NB4 (cell line): ENCODE data around the gene ADAMTSL2.

Source experiments
- DNase-seq: peaks from one replicate; pipeline ENCODE4 v3.0.0; 2010; ENCODE audit warnings: low read depth
- H3K4me3 ChIP-seq: one replicate; pipeline ENCODE4 v1.5.1; 2011; ENCODE audit warnings: mild to moderate bottlenecking, low read depth, low read length, moderate library complexity
- MYC ChIP-seq: IDR thresholded peaks from 2 replicates; pipeline ENCODE4 v1.6.1; 2011; ENCODE audit warnings: low read depth, low read length
- POLR2A ChIP-seq: IDR thresholded peaks from 2 replicates; pipeline ENCODE4 v1.6.1; 2011; ENCODE audit warnings: mild to moderate bottlenecking; ENCODE audit not compliant: insufficient read length; ENCODE audit errors: extremely low read depth
- TF ChIP-seq, protein P1 (sequence below): IDR thresholded peaks from 2 replicates; pipeline ENCODE4 v1.6.1; 2011; ENCODE audit warnings: low read depth, low read length
- TF ChIP-seq, protein P2 (sequence below): IDR thresholded peaks from one replicate; pipeline ENCODE4 v1.5.1; 2012; ENCODE audit warnings: low read depth, low read length

Gene ADAMTSL2

DNA sequence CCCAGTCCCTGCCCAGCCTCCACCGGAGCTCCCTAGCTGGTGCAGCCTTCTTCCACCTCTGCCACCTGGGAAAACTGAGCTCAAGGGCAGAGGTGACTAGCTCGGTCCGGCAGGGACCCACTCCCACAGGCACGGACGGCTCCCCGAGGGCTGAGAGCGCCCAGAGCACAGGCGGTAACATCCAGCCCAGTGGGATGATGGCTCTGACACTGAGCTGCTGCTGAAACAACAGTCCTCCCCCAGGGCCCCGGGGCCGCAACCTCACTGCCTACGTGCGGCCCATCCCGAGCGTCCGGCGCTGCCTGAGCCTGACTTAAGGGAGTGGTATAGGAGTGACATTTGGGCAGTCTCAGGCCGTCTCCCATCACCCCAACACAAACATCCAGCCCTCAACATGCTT, 70.9 kb downstream of the ADAMTSL2 start:
- DNase-seq = no peak
- no peak overlapping the region for H3K4me3 ChIP-seq
- TF ChIP-seq MYC (no peak), POLR2A (no peak)
- TF ChIP-seq, protein P1, sequence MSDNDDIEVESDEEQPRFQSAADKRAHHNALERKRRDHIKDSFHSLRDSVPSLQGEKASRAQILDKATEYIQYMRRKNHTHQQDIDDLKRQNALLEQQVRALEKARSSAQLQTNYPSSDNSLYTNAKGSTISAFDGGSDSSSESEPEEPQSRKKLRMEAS = no peak
- TF ChIP-seq, protein P2, sequence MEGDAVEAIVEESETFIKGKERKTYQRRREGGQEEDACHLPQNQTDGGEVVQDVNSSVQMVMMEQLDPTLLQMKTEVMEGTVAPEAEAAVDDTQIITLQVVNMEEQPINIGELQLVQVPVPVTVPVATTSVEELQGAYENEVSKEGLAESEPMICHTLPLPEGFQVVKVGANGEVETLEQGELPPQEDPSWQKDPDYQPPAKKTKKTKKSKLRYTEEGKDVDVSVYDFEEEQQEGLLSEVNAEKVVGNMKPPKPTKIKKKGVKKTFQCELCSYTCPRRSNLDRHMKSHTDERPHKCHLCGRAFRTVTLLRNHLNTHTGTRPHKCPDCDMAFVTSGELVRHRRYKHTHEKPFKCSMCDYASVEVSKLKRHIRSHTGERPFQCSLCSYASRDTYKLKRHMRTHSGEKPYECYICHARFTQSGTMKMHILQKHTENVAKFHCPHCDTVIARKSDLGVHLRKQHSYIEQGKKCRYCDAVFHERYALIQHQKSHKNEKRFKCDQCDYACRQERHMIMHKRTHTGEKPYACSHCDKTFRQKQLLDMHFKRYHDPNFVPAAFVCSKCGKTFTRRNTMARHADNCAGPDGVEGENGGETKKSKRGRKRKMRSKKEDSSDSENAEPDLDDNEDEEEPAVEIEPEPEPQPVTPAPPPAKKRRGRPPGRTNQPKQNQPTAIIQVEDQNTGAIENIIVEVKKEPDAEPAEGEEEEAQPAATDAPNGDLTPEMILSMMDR = no peak

DNA sequence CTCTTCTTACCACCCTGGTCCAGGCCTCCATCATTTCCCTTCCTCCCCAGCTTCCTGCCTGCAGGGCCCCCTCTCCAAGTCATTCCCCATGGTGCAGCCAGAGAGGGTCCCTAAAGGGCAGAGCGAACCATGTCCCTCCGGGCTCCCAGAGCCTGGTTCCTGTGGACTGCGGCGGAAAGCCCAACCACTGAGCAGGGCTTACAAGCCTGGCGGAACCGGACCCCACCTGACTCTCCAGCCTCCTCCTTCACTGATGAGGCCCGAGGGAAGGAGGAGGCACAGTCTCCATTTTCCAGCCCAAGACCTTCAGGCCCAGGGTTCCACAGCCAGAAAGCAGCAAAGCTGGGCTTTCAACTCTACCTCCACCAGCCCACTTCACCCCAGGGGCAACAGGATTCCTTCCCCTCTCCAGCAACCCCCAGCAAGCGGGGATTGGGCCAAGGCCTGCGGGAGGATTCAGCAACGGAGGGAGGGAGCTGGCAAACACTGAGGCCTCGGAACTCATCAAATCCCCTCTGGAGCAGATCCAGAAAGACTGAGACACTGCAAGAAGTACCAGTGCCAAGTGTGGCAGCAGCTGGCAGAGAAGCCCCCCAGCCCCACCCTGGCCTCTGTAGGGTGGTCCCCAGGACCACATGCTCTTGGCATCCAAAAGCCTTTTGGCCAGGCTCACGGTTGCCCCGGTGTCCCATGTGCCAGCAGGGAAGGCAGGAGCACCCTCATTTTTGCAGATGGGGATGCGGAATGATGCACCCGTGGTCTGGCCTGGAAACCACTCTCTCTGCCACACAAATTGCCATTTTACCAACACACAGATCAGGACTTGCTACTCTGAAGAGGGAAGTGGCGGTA, 71.6 kb downstream of the ADAMTSL2 start:
- no peak for DNase-seq
- TF ChIP-seq, protein P1 = no peak
- H3K4me3 ChIP-seq = no peak overlapping the region

DNA sequence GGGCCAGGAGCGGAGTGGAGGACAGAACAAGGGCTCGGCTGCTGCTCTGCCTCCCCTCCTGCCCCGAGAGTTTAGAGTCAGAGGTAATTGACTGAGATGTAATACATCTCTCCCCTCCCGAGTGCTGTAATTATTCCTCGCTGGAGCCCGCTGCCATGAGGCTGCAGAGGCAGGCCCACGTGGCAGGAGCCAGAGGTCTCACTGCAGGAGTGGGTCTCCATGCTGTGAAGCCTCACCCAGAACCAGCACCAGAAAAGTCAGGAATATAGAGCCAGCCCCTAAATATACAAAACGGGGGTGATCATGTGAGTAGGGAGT, 72.2 kb downstream of the ADAMTSL2 start:
- TF ChIP-seq, protein P1 = no peak
- no peak overlapping the region for H3K4me3 ChIP-seq
- no peak for DNase-seq

DNA sequence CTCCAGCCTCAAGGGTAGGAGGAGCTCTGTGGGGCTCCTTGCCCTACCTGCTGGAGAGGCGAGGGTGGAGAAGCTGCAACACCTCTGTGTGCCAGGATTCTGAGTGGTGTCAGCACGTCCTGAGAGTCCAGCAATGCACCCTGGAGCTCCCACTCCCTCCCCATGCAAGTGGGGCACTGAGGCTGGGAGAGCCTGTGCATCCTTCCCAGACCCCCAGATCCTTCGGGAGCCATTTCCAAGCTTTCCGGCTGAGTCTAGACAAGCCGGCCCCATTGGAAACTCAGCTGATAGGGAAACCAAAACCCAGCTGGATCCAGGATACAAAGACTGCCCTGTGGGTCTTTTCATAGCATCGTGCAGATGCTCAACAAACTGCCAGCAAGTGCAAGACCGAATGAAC, 72.9 kb downstream of the ADAMTSL2 start:
- TF ChIP-seq MYC = no peak
- TF ChIP-seq, protein P2 = no peak
- TF ChIP-seq POLR2A = no peak
- TF ChIP-seq, protein P1 = no peak
- no peak overlapping the region for H3K4me3 ChIP-seq

DNA sequence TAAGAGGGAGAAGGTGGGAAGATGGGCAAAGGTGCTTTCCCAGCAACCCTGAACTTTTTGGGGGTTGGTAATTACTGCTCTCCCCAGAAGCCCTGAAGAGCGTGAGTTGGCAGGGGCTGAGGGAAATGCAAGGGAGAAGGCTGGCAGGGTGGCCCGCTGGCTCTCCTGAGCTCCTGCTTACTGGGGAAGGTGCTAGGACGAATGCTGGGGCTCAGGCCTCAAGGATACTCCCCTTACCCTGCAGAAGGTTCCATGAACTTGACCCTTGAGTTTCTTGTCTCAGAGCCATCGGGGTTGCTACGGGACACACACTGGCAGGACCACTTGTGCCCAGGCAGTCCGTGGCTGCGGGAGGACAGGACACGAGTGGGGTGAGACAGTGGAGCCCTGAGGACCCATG, 73.5 kb downstream of the ADAMTSL2 start:
- DNase-seq = no peak
- no peak overlapping the region for H3K4me3 ChIP-seq
- TF ChIP-seq POLR2A (no peak), MYC (no peak)
- TF ChIP-seq, protein P1 = no peak
- TF ChIP-seq, protein P2 = no peak

More for the DNA sequence above, 72.9 kb downstream of the ADAMTSL2 start:
- DNase-seq = no peak

DNA sequence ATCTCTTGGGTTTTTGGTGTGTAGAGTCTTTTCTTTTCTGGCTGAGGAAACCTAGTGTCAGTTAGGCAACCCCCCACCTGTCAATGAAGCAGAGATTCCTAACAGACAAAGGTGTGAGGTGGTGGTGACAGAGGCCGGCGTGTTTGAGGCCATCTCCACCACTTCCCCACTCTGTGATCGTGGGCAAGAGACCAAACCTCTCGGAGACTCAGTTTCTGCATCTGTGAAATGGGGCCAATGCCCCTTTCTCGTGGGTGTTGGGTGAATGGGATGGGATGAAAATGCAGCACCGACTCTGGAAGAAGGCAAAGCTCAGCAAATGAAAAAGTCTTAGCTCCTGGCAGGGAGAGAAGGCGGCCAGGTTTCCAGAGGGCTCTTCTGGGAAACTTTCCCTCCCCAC, 73.9 kb downstream of the ADAMTSL2 start:
- no peak overlapping the region for H3K4me3 ChIP-seq
- no peak for DNase-seq
- TF ChIP-seq, protein P2 = no peak
- TF ChIP-seq POLR2A = no peak

DNA sequence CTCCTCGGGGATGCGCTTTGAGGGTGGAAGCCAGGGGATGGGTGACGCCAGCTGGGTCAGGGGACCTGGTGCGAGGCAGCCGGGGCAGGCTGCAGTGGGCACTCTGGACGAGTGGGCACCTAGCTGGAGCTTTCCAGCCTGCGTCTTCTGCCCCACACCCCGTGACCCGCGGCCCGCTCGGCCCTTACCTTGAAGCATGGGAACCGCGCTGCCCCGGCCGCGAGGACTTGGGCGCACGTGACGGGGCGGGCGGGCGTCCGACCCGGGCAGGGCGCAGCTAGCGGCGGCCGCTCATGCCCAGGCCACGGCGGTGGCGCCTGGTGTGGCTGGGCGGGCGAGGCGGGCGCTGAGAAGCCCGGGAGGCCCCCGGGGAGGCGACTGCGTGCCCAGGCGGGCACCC, 74.4 kb downstream of the ADAMTSL2 start:
- TF ChIP-seq, protein P2 = no peak
- DNase-seq = no peak
- H3K4me3 ChIP-seq = no peak overlapping the region
